ENCODE data around the gene LIN52.

DNA sequence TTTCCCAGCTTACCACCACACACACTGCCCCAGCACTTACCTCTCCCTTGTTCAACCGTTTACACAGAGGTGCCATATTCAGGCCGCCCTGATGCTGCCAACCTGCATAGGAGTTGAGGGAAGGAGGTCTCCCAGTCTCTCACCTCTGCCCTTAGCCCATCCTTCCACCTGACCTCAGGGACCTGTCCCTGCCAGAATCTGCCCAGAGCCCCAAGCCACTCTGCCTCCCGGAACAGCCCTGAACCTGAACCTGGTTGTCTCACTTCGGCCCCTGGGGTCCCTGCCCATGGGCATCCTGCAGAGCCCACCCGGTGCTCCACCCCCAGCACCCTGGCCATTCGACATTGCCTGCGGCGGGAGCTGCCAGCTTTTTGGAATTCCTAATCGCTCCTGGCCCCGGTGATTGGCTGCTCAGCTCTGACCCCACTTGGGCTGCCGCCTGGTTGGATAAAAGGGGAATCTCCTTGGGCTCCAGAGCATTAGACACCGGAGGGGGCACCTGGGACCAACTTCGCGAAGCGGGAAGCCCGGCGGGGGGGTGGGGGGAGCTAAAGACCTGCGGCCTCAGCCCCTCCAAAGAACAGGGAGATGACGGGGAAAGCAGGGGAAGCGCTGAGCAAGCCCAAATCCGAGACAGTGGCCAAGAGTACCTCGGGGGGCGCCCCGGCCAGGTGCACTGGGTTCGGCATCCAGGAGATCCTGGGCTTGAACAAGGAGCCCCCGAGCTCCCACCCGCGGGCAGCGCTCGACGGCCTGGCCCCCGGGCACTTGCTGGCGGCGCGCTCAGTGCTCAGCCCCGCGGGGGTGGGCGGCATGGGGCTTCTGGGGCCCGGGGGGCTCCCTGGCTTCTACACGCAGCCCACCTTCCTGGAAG lies 154.5 kb downstream of the LIN52 start, which contains the start of gene VSX2:
- TF ChIP-seq, protein P1, sequence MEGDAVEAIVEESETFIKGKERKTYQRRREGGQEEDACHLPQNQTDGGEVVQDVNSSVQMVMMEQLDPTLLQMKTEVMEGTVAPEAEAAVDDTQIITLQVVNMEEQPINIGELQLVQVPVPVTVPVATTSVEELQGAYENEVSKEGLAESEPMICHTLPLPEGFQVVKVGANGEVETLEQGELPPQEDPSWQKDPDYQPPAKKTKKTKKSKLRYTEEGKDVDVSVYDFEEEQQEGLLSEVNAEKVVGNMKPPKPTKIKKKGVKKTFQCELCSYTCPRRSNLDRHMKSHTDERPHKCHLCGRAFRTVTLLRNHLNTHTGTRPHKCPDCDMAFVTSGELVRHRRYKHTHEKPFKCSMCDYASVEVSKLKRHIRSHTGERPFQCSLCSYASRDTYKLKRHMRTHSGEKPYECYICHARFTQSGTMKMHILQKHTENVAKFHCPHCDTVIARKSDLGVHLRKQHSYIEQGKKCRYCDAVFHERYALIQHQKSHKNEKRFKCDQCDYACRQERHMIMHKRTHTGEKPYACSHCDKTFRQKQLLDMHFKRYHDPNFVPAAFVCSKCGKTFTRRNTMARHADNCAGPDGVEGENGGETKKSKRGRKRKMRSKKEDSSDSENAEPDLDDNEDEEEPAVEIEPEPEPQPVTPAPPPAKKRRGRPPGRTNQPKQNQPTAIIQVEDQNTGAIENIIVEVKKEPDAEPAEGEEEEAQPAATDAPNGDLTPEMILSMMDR (IDR thresholded peaks at IDR 0.05), result no peak
- no peak for TF ChIP-seq POLR2AphosphoS5 (IDR thresholded peaks at IDR 0.05; ENCODE audit: insufficient read depth in 1 of 2, low read depth in 1 of 2)
- TF ChIP-seq POLR2A (IDR thresholded peaks at IDR 0.05), result no peak
